Measurements from ENCODE around the gene ESYT3.
A peak's percentile ranks its signal among the peaks of the same experiment; 100 is the strongest.

Gene ESYT3

GRCh38 chr3:138434276-138434874, at the start of gene ESYT3:
TSS of gene ESYT3 (plus strand) at chr3:138434616. CDS start at chr3:138434799, 183 bp downstream.
- peak within 1 kb of the TSS; percentile 67 for H3K4me3 ChIP-seq (ENCODE audit: insufficient read length, low read depth)
- DNase-seq (ENCODE audit: low read depth, low spot score) = peak; percentile 73

GRCh38 chr3:138384976-138385375, 49.4 kb upstream of the ESYT3 start:
- TF ChIP-seq ZNF274 (IDR thresholded peaks at IDR 0.05; ENCODE audit: low read depth, low read length) (no peak), YY1 (IDR thresholded peaks at IDR 0.05; ENCODE audit: insufficient read depth, insufficient read length) (no peak), SUZ12 (IDR thresholded peaks at IDR 0.05; ENCODE audit: extremely low read depth, insufficient read depth, insufficient read length) (no peak)
- Histone ChIP-seq H3K4me1 (ENCODE audit: insufficient read depth, insufficient read length) (peaks cover 14% of the 10 kb centered on the region), H3K9me3 (ENCODE audit: insufficient read depth, low read length) (no peaks in the 10 kb centered on the region), H3K9ac (ENCODE audit: insufficient read length, low read depth) (no peak overlapping the region), H3K36me3 (ENCODE audit: insufficient read depth, insufficient read length, low read length) (peaks cover 6% of the 10 kb centered on the region), H3K4me3 (ENCODE audit: insufficient read length, low read depth) (no peak overlapping the region), H3K27me3 (ENCODE audit: insufficient read depth, insufficient read length) (no peaks in the 10 kb centered on the region)
- no peak for DNase-seq (ENCODE audit: low read depth, low spot score)

More at GRCh38 chr3:138434276-138434874, at the start of gene ESYT3:
- Histone ChIP-seq H3K9me3 (ENCODE audit: insufficient read depth, low read length) (peaks cover 10% of the 10 kb centered on the region; the same call in 1 of the 2 replicates), H3K4me1 (ENCODE audit: insufficient read depth, insufficient read length) (peaks cover 10% of the 10 kb centered on the region), H3K27me3 (ENCODE audit: insufficient read depth, insufficient read length) (peaks cover 47% of the 10 kb centered on the region), H3K9ac (ENCODE audit: insufficient read length, low read depth) (peak within 1 kb of the TSS; percentile 88), H3K36me3 (ENCODE audit: insufficient read depth, insufficient read length, low read length) (peaks cover 20% of the 10 kb centered on the region)
- TF ChIP-seq YY1 (IDR thresholded peaks at IDR 0.05; ENCODE audit: insufficient read depth, insufficient read length) = no peak
- TF ChIP-seq ZNF274 (IDR thresholded peaks at IDR 0.05; ENCODE audit: low read depth, low read length) = no peak
- TF ChIP-seq SUZ12 (IDR thresholded peaks at IDR 0.05; ENCODE audit: extremely low read depth, insufficient read depth, insufficient read length) = no peak

- TF ChIP-seq ZNF274 (IDR thresholded peaks at IDR 0.05; ENCODE audit: low read depth, low read length) (no peak), SUZ12 (IDR thresholded peaks at IDR 0.05; ENCODE audit: extremely low read depth, insufficient read depth, insufficient read length) (no peak), YY1 (IDR thresholded peaks at IDR 0.05; ENCODE audit: insufficient read depth, insufficient read length) (no peak)
- H3K9me3 ChIP-seq (ENCODE audit: insufficient read depth, low read length) = no peaks in the 10 kb centered on the region
- H3K27me3 ChIP-seq (ENCODE audit: insufficient read depth, insufficient read length) = no peaks in the 10 kb centered on the region
- DNase-seq (ENCODE audit: low read depth, low spot score) = no peak
- no peak overlapping the region for H3K9ac ChIP-seq (ENCODE audit: insufficient read length, low read depth)
- H3K4me3 ChIP-seq (ENCODE audit: insufficient read length, low read depth) = no peak overlapping the region
- peaks cover 4% of the 10 kb centered on the region for H3K36me3 ChIP-seq (ENCODE audit: insufficient read depth, insufficient read length, low read length)
- H3K4me1 ChIP-seq (ENCODE audit: insufficient read depth, insufficient read length) = peaks cover 7% of the 10 kb centered on the region
Observed at GRCh38 chr3:138389144-138389601, 45.2 kb upstream of the ESYT3 start.

- no peak for DNase-seq (ENCODE audit: low read depth, low spot score)
- H3K4me3 ChIP-seq (ENCODE audit: insufficient read length, low read depth) = no peak overlapping the region
Observed at GRCh38 chr3:138389841-138390581, 44.4 kb upstream of the ESYT3 start.

GRCh38 chr3:138390582-138390932, 43.9 kb upstream of the ESYT3 start:
- Histone ChIP-seq H3K9ac (ENCODE audit: insufficient read length, low read depth) (no peak overlapping the region), H3K4me1 (ENCODE audit: insufficient read depth, insufficient read length) (peaks cover 7% of the 10 kb centered on the region), H3K27me3 (ENCODE audit: insufficient read depth, insufficient read length) (no peaks in the 10 kb centered on the region), H3K9me3 (ENCODE audit: insufficient read depth, low read length) (no peaks in the 10 kb centered on the region), H3K4me3 (ENCODE audit: insufficient read length, low read depth) (no peak overlapping the region), H3K36me3 (ENCODE audit: insufficient read depth, insufficient read length, low read length) (peaks cover 3% of the 10 kb centered on the region)
- no peak for TF ChIP-seq SUZ12 (IDR thresholded peaks at IDR 0.05; ENCODE audit: extremely low read depth, insufficient read depth, insufficient read length)
- TF ChIP-seq ZNF274 (IDR thresholded peaks at IDR 0.05; ENCODE audit: low read depth, low read length) = no peak
- no peak for TF ChIP-seq YY1 (IDR thresholded peaks at IDR 0.05; ENCODE audit: insufficient read depth, insufficient read length)
- DNase-seq (ENCODE audit: low read depth, low spot score) = no peak

More at GRCh38 chr3:138389841-138390581, 44.4 kb upstream of the ESYT3 start:
- peaks cover 3% of the 10 kb centered on the region for H3K36me3 ChIP-seq (ENCODE audit: insufficient read depth, insufficient read length, low read length)
- no peak for TF ChIP-seq SUZ12 (IDR thresholded peaks at IDR 0.05; ENCODE audit: extremely low read depth, insufficient read depth, insufficient read length)
- TF ChIP-seq YY1 (IDR thresholded peaks at IDR 0.05; ENCODE audit: insufficient read depth, insufficient read length) = no peak
- no peak for TF ChIP-seq ZNF274 (IDR thresholded peaks at IDR 0.05; ENCODE audit: low read depth, low read length)
- no peaks in the 10 kb centered on the region for H3K27me3 ChIP-seq (ENCODE audit: insufficient read depth, insufficient read length)
- H3K9ac ChIP-seq (ENCODE audit: insufficient read length, low read depth) = no peak overlapping the region
- no peaks in the 10 kb centered on the region for H3K9me3 ChIP-seq (ENCODE audit: insufficient read depth, low read length)
- H3K4me1 ChIP-seq (ENCODE audit: insufficient read depth, insufficient read length) = peaks cover 7% of the 10 kb centered on the region

GRCh38 chr3:138394156-138394555, 40.3 kb upstream of the ESYT3 start:
- H3K9ac ChIP-seq (ENCODE audit: insufficient read length, low read depth) = no peak overlapping the region
- TF ChIP-seq ZNF274 (IDR thresholded peaks at IDR 0.05; ENCODE audit: low read depth, low read length) (no peak), YY1 (IDR thresholded peaks at IDR 0.05; ENCODE audit: insufficient read depth, insufficient read length) (no peak), SUZ12 (IDR thresholded peaks at IDR 0.05; ENCODE audit: extremely low read depth, insufficient read depth, insufficient read length) (no peak)
- no peak overlapping the region for H3K4me3 ChIP-seq (ENCODE audit: insufficient read length, low read depth)
- H3K9me3 ChIP-seq (ENCODE audit: insufficient read depth, low read length) = no peaks in the 10 kb centered on the region
- DNase-seq (ENCODE audit: low read depth, low spot score) = no peak
- peaks cover 19% of the 10 kb centered on the region for H3K36me3 ChIP-seq (ENCODE audit: insufficient read depth, insufficient read length, low read length)
- peaks cover 19% of the 10 kb centered on the region for H3K4me1 ChIP-seq (ENCODE audit: insufficient read depth, insufficient read length)
- no peaks in the 10 kb centered on the region for H3K27me3 ChIP-seq (ENCODE audit: insufficient read depth, insufficient read length)

- TF ChIP-seq YY1 (IDR thresholded peaks at IDR 0.05; ENCODE audit: insufficient read depth, insufficient read length) (no peak), SUZ12 (IDR thresholded peaks at IDR 0.05; ENCODE audit: extremely low read depth, insufficient read depth, insufficient read length) (no peak), ZNF274 (IDR thresholded peaks at IDR 0.05; ENCODE audit: low read depth, low read length) (no peak)
- H3K4me1 ChIP-seq (ENCODE audit: insufficient read depth, insufficient read length) = peaks cover 19% of the 10 kb centered on the region
- no peak for DNase-seq (ENCODE audit: low read depth, low spot score)
- no peak overlapping the region for H3K4me3 ChIP-seq (ENCODE audit: insufficient read length, low read depth)
- peaks cover 23% of the 10 kb centered on the region for H3K36me3 ChIP-seq (ENCODE audit: insufficient read depth, insufficient read length, low read length)
- no peak overlapping the region for H3K9ac ChIP-seq (ENCODE audit: insufficient read length, low read depth)
- no peaks in the 10 kb centered on the region for H3K27me3 ChIP-seq (ENCODE audit: insufficient read depth, insufficient read length)
- H3K9me3 ChIP-seq (ENCODE audit: insufficient read depth, low read length) = no peaks in the 10 kb centered on the region
Observed at GRCh38 chr3:138394686-138395085, 39.7 kb upstream of the ESYT3 start.

Measured in NT2/D1 (cell line).